NCI-H524 (cell line): ENCODE measurements around the gene TBC1D25.

Source experiments
- DNase-seq, 2 experiments: peaks; one replicate each; lab custom pipeline; 2025; lab: John Stamatoyannopoulos, UW

Gene TBC1D25, protein sequence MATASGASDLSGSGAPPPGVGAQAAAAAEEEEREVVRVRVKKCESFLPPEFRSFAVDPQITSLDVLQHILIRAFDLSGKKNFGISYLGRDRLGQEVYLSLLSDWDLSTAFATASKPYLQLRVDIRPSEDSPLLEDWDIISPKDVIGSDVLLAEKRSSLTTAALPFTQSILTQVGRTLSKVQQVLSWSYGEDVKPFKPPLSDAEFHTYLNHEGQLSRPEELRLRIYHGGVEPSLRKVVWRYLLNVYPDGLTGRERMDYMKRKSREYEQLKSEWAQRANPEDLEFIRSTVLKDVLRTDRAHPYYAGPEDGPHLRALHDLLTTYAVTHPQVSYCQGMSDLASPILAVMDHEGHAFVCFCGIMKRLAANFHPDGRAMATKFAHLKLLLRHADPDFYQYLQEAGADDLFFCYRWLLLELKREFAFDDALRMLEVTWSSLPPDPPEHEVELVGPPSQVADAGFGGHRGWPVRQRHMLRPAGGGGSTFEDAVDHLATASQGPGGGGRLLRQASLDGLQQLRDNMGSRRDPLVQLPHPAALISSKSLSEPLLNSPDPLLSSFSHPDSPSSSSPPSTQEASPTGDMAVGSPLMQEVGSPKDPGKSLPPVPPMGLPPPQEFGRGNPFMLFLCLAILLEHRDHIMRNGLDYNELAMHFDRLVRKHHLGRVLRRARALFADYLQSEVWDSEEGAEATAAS

DNA sequence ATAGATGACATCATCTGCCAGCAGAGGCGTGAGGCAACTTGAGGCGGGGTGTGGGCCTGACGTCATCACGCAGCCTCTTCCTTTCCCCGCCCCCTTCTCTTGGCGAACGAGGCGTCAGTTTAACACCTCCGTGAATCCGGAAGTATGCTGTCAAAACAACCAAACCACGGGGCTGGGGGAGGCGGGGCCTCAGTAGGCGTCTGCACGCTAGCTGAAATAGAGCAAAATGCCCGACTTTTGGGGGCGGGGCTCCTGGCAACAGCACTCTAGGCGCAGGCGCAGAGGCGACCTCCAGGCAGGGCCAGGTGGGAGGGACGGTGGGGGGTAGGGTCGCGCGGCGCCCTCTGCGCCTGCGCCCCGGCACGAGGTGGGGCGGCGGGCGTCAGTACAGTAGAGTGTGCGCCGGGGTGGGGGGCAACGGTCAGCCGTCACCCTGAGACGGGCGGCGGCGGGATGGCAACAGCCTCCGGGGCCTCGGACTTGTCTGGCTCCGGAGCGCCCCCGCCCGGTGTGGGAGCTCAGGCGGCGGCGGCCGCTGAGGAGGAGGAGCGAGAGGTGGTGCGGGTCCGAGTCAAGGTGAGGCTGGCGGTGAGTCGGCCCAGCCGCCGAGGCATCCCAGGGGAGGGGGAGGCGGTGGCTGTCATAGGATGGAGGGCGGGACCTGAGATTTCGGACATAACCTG, at the start of gene TBC1D25:
Gene TBC1D25, plus strand, starts transcription at position 370 of the 683 bp plus-strand sequence. Its CDS starts 84 bp downstream, at position 454.
- DNase-seq, result peak; percentile 95 to 99

DNA sequence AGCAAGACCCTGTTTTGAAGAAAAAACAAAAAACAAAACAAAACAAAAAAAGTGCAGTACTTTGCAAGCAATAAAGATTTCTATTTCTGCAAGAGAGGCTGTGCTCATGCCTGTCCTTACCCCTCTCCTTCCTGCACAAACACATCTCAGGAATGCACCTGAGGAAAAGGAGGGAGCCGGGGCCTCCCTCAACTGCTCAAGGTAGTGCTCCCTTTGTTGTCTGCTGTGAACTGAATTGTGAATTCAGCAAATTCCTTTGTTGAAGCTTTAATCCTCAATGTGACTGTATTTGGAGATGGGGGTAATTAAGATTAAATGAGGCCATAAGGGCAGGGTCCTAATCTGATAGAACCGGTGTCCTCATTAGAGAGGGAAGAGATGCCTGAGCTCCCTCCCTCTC, 49.6 kb upstream of the TBC1D25 start:
- peak in 1 of 2 experiments; percentile 17 for DNase-seq

DNA sequence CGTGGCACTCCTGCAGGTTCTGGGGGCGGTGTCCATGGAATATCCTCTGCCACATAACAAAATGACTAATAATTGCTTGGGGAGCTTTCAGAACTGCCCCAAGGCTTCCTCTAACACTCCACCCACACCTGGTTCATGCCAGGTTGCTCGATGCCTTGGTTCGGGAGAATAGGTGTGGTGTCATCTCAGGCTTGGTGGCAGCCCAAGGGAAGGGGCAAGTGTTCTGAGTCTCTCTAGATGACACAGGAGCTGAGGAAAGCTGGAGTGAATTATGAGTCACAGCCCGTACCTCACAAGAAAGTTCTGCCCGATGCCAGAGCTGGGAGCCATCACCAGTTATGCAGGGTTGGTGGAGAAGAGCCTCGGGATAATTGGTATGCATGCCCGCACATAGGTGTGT, 48.9 kb upstream of the TBC1D25 start:
- no peak for DNase-seq

DNA sequence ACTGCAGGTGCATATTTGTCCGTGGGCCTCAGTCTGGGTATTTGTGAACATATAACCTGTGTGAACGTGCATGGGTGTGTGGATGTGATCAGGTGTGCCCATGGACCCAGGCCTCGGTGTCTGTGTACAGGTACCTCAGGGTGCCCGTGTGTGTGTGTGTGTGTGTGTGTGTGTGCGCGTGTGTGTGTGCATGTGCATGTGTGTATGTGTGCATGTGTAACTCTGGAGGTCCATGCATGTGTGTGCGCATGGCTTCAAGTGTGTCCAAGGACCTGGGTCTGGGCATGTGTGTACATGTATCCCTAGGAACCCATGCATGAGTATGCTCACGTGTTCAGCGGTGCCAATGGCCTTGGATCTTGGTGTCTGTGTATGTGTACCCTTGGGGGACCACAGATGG, 47.7 kb upstream of the TBC1D25 start:
- DNase-seq, result no peak

DNA sequence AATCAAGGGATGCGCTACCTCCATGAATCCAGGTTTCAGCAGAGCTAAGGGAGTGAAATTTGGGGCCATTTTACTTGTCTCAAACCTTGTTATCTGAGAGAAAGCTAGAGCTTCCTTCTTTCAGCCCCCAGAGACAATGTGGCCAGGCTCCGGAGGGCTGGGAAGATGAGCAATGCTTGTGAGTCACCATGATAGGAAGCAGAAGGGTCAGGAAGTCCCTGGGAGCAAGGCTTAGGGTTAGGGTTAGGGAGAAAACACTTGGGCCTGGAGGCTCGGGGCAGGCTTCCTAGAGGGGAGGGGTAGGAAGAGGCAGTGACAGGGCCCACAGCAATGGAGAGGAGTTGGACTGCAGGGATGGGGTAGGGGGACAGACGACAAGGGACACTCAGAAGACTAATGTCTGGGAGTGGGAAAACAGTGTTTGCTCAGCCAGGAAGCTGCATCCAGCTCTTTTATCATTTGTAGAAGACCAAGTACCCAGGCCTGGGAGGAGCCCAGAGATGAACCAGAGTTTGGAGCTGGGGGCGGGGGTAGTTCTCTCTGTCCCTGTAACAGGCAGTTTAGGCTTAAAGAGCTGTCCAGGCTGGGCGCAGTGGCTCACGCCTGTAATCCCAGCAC, 47.1 kb upstream of the TBC1D25 start:
- no peak for DNase-seq

DNA sequence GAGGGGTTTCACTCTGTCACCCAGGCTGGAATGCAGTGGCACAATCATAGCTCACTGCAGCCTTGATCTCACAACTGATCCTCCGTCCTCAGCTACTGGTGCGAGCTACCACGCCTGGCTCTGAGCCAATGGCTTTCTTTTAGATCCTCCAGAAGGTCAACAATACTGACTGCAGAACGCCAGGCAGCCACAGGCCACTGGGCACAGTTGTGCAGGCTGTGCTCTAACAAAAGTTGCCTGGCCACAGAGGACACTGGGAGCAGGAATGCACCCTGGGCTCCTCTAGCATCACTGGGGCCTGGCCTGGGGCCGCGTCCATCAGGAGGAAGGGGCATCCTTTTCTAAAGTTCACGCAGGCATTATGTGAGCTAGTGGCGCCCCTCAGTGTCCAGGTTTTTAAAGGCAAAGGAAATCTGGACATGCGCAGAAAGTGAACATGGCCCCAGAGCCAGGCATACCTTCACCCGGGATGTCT, 45.6 kb upstream of the TBC1D25 start:
- peak; percentile 68 to 75 for DNase-seq

DNA sequence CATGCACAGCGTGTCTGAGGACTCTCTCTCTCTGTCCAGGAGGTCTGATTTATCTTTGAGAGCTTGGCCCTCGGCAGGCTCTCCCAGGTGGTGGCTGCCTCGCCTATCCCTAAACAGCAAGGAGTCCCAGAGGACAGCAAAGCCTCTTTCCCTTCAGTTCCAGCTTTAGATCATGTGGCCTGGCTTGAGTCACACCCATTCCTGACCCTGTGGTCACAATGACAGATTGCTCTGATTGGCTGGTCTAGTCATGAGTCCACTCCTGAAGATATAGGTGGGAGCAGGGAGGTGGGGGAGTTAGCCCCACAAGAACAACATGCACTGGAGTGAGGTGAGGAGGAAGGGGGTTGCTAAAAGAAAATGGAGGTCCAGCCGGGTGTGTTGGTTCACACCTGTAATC, 42.9 kb upstream of the TBC1D25 start:
- DNase-seq, result no peak

DNA sequence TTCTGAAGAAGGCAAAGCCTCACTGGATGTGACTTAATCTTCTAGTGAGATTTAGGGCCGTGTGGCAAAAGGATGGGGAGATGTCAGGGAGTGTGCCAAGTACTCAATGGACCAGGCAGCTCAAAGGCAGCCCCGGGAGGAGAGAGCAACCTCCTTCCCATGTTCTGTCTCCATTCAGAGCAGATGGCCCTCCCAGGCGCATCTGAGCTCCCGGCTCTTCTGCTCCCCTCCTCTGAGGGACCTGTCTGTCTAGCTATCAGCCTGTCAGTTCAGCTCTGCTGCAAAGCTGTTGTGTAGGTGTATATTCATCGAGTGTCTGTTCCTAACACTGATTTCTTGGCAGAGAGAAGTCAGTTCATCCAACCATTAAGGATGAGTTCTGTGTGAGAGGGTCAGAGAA, 41.6 kb upstream of the TBC1D25 start:
- DNase-seq, result peak in 1 of 2 experiments; percentile 10

DNA sequence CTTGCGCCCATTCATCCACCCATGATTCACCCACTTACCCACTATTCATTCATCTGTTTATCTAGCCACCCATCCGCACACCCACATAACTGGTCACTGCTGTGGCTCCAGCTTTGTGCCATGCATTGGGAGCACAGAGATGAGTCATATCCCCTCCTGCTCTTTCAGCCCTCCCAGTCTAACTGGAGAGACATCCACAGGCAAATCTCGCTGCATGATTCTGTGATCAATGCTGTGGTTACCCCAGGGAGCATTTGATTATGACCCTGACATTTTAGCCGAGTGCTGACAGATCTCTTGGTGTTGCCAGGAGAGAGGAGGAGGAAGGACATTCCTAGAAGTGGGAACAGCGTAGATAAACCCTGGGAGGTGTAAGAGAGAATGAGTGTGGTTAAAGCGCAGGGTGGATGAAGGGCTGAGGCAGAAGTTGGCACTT, 41.1 kb upstream of the TBC1D25 start:
- DNase-seq, result no peak

DNA sequence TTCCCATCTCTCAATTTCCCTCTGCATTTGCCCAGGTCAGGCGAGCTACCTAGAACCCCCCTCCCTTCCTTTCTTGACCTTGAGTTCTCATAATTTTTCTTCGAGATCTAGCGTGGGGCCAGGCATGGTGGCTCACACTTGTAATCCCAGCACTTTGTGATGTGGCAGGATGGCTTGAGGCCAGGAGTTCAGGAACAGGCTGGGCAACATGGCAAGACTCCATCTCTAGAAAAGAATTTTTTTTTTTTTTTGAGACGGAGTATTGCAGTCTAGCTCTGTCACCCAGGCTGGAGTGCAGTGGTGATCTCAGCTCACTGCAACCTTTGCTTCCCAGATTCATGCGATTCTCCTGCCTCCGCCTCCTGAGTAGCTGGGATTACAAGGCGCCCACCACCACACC, 35.3 kb upstream of the TBC1D25 start:
- DNase-seq, result no peak

DNA sequence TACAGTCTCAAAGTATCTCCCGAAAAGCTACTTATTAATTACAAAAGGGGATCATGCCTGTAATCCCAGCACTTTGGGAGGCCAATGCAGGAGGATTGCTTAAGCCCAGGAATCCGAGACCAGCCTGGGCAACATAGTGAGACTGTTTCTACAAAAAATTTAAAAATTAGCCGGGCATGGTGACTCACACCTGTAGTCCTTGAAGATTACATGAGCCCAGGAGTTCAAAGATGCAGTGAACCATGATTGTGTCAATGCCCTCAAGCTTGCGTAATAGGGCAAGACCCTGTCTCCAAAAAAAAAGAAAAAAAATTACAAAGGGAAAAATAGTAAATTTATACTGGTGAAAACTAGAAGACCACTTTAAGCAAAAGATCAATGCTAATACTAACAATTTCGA, 34.0 kb upstream of the TBC1D25 start:
- no peak for DNase-seq

DNA sequence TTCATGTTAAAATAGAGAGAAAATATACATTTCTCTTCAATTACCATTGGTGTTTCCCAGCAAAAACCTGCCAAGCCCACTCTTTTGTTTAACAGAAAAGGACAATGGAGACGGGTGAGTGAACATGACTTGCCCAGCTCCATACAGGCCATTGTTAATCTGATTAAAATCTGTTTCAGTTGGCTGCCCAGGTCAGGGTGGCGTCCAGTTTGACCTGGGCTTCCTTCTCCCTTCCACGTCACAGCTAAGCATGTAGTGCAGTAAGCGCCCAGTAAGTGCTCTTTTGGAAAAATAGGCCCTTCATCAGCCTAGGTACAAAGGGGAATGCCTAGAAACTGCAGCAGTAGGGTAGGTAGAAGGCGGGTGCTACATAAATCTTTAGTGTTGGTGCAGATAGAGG, 32.3 kb upstream of the TBC1D25 start:
- no peak for DNase-seq

DNA sequence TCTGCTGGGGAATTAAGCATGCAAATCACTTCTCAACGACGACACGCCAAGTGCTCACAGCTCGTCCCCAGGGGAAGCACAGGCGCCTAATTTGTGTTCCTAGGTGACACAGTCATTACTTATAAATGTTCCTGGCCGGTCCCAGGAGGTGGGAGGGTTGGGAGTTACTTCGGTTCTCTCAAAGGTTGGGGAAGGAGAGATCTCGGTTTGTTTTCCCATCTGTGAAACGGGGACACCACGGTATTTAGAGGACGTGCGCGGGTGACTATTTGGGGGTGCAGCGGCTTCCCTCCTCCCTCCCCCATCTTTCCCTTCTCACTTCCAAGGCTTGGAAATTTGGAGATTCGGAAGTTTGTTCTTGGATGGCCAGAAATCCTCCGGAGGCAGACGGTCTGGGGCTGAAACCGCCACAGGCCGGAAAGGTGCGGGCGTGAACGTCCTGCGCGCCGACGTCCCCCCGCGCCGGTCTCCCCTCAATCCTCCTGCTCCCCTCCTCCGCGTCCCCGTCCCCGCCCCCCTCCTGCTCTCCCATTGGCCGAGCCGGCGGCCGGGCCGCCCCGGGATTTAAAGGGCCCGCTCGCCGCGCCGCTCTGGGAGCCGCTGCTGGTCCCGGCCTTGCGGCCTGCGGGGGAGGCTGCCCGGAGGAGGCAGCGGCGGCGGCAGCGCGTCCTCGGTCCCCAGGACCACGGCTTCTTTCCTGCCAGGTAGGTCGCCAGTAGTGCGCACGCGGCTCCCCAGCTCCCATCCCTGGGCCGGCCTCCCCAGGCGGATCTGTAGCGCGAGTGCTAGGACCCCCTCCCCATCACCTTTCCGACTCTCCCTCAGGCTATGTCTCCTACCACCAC, 30.9 kb upstream of the TBC1D25 start, which contains the start of gene PORCN:
Gene PORCN, plus strand, starts transcription at position 593 of the 845 bp plus-strand sequence. CDS start 829 bp downstream, outside the sequence.
- peak; percentile 59 to 81 for DNase-seq

DNA sequence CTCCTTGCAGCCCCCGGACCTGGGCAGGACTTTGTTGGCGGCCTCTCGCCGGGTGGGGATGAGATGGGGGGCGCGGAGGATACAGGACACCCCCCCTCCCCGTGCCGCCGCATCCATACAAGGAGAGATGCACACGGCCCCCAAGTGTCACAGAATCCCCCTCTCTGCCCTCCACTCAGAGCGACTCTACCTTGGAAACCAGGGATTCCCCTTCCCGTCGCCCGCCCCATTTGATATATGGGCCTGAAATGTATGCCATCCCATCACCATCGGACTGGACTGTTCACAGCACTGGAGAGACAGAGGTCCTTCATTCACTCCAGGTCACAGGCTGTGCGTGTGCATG, 30.3 kb upstream of the TBC1D25 start:
- DNase-seq, result peak in 1 of 2 experiments; percentile 25

DNA sequence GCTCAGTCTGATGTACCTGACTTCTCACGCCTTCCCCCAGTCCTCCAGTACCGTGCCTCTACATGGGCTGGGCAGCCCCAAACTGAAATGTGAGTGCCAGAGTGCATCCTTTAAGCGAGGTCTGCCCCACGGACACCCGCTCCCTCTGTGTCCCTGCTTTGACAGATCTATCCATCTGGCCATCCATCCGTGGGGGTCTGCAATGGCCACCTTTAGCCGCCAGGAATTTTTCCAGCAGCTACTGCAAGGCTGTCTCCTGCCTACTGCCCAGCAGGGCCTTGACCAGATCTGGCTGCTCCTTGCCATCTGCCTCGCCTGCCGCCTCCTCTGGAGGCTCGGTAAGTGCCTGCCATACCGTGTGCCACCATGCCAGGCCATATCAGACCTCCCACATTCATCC, 29.9 kb upstream of the TBC1D25 start:
- no peak for DNase-seq

DNA sequence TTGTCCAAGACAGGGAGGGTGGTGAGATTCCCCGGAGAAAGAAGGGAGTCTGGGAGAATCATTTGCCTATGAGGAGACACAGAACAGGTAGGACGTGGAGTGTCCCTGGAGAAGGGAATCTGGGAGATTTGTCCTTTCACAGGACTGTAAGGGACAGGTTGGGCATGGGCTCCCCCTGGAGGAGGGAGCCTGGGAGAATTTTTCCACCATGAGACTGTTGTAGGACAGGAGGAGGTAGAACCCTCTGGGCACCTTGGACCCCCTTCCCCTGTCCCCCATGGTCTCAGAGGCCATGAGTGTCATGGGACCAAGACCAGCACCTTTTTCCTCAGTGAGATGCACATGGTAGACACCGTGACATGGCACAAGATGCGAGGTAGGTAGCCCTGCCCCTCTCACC, 28.0 kb upstream of the TBC1D25 start:
- peak in 1 of 2 experiments; percentile 31 for DNase-seq

DNA sequence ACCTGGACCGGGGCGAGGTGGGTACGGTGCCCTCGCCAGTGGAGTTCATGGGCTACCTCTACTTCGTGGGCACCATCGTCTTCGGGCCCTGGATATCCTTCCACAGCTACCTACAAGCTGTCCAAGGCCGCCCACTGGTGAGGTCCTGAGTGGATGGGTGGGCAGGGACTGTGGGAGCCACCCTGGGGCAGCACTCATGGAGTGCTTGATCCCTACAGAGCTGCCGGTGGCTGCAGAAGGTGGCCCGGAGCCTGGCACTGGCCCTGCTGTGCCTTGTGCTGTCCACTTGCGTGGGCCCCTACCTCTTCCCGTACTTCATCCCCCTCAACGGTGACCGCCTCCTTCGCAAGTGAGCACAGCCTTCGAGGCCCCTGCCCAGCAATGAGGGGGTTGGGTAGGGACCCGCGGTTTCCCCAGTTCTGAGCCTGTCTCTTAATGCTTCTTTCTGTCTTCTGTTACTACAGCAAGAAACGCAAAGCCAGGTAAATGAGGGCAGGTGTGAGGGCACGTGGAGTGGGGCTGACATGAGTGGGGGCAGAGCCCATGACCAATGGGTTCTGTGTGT, 27.1 kb upstream of the TBC1D25 start:
- no peak for DNase-seq

DNA sequence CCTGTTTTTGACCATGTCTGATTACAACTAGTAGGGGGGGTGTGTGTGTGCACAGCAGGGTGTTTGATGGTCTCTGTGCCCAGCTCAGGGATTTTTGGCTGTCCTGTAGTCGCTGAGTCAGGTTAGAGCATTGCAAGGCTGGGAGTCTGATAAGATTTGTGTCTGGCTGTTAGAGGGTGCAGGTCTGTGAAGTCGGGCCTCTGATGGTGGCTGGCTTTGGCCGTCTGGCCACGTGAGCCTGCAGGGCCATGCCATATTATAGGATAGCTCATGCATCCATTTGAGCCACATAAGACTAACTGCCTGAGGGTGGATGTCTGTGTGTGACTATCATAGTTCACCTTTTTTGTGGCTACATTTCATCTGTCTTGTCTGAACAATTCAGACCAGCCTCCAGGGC, 25.8 kb upstream of the TBC1D25 start:
- DNase-seq, result no peak

DNA sequence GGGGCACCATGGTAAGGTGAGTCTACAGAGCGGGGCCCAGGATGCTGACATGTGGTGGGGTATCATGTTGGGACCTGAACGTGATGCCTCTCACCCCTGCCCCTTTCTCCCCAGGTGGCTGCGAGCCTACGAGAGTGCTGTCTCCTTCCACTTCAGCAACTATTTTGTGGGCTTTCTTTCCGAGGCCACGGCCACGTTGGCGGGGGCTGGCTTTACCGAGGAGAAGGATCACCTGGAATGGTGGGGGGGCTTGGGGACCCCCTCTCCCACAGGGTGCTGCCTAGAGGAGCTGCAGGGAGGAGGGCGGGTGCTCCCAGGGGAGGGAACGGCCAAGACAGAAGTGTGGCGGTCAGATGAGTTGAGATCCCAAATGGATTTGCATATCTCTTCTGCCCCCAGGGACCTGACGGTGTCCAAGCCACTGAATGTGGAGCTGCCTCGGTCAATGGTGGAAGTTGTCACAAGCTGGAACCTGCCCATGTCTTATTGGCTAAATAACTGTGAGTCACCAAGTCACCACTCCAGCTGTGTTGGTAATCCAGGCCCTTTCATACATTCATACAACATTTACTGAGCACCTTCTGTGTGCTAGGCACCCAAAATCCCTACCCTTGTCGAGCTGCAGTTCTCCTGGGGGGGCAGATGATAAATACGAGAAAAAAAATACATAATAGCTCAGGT, 25.2 kb upstream of the TBC1D25 start:
- DNase-seq, result no peak

DNA sequence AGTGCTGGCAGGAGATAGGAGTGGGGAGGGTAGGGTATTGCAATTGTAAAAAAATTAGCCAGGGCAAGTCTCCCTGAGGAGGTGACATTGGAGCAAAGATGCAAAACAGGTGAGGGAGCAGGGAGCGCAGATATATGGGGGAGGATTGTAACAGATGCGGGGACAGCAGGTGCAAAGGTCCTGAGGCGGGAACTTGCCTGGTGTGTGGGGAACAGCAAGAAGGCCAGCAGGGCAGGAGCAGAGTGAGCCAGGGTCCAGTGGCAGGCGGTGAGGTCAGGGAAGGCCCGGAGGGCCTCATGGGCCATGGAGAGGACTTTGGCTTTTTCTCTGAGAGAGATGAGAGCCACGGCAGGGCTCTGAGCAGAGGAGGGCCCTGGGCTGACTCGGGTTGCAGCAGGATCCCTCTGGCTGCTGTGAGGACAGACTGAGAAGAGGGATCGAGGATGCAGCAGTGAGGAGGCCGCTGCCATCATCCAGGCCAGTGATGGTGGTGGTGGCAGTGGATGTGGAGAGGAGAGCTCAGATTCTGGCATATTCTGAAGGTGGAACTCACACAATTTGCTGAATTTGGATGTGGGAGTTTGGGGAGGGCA, 24.6 kb upstream of the TBC1D25 start:
- no peak for DNase-seq
